ENCODE measurements around the gene GINS3.

DNA sequence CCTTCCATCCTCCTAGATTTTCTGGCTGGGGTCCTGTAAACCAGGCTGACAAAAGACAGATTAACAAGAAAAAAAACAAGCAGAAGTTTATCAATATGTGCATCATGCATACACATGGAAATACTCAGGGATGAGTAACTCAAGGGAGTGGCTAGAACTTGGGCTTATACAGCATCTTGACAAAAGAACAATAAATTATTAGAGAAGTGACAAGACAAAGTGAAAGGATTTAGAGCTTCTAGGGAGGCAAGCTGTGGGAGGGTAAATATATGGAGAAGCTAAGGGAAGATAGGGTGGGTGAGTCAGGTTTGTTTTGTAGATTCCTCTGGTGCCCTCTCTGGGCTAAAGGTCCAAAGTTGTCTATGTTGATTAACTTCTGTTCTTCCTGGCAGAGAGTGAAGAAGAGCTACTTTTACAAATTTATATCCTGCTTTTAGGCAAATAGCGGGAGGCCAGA is 59.7 kb downstream of the GINS3 start:
- TF ChIP-seq, protein P1, sequence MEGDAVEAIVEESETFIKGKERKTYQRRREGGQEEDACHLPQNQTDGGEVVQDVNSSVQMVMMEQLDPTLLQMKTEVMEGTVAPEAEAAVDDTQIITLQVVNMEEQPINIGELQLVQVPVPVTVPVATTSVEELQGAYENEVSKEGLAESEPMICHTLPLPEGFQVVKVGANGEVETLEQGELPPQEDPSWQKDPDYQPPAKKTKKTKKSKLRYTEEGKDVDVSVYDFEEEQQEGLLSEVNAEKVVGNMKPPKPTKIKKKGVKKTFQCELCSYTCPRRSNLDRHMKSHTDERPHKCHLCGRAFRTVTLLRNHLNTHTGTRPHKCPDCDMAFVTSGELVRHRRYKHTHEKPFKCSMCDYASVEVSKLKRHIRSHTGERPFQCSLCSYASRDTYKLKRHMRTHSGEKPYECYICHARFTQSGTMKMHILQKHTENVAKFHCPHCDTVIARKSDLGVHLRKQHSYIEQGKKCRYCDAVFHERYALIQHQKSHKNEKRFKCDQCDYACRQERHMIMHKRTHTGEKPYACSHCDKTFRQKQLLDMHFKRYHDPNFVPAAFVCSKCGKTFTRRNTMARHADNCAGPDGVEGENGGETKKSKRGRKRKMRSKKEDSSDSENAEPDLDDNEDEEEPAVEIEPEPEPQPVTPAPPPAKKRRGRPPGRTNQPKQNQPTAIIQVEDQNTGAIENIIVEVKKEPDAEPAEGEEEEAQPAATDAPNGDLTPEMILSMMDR (tag by site-specific recombination; IDR thresholded peaks at IDR 0.05), result 0 out of 2 replicates have a peak, but pooled peaks have one; percentile 12
- TF ChIP-seq ZNF549 (tag by site-specific recombination; IDR thresholded peaks at IDR 0.05) (no peak), ZNF792 (tag by site-specific recombination; IDR thresholded peaks at IDR 0.05) (no peak)

All from HEK293 (cell line).